K562 (cell line): ENCODE results near the gene TMEM150A. TPM values are rescaled to one million over a fixed set of nuclear protein-coding genes. Genes with fewer than 3 reads are reported as not detected.

ENCODE experiments used
- CBX8 ChIP-seq: fragments of 200-600 bp; sonication (generic); IDR thresholded peaks from 2 replicates; pipeline ENCODE4 v1.6.1; 2012; ENCODE audit warnings: borderline replicate concordance, mixed run types, low read depth, mild to moderate bottlenecking, moderate library complexity, mixed read lengths, low read length, control low read depth, inconsistent platforms; ENCODE audit not compliant: poor library complexity, severe bottlenecking; ENCODE audit errors: extremely low read depth
- EP400 ChIP-seq: fragments of 450-650 bp; IDR thresholded peaks from 2 replicates; pipeline ENCODE4 v1.6.1; 2017; ENCODE audit warnings: antibody characterized with exemption, mild to moderate bottlenecking, moderate library complexity
- HCFC1 ChIP-seq: IDR thresholded peaks from 2 replicates; pipeline ENCODE4 v1.6.1; 2012; ENCODE audit warnings: low read depth, low read length, improper control_type of control experiment
- MTA1 ChIP-seq: fragments of 450-650 bp; IDR thresholded peaks from 2 replicates; pipeline ENCODE4 v1.6.1; 2017; ENCODE audit warnings: borderline replicate concordance
- NCOA6 ChIP-seq: fragments of 450-650 bp; IDR thresholded peaks from 2 replicates; pipeline ENCODE4 v1.6.1; 2017; ENCODE audit warnings: mild to moderate bottlenecking
- NFE2L1 ChIP-seq: fragments of 450-650 bp; IDR thresholded peaks from 2 replicates; pipeline ENCODE4 v1.6.1; 2016; ENCODE audit warnings: missing genetic modification characterization, low read depth, mild to moderate bottlenecking, missing compliant biosample characterization, moderate library complexity, borderline replicate concordance
- SAFB2 ChIP-seq: fragments of 200-400 bp; formaldehyde crosslinking; IDR thresholded peaks from 2 replicates; pipeline ENCODE4 v1.6.1; 2018; ENCODE audit warnings: borderline replicate concordance, low read length, low read depth, moderate library complexity; ENCODE audit not compliant: severe bottlenecking
- SRSF3 ChIP-seq: fragments of 200-400 bp; formaldehyde crosslinking; IDR thresholded peaks from 2 replicates; pipeline ENCODE4 v1.6.1; 2016; ENCODE audit warnings: mild to moderate bottlenecking, low read length, moderate library complexity; ENCODE audit not compliant: insufficient read depth
- polyA plus RNA-seq, 8 experiments: library from polyadenylated mRNA; depleted of rRNA in 4 of 8; stranded (reverse) in 5 of 8; unstranded in 3 of 8; fragments of >200 nt; fragmentation: Nextera tagmentation in 2 of 8; fragmentation: Illumina TruSeq in 1 of 8; extraction: Ambion mirVana in 2 of 8; extraction: Trizol in 1 of 8; gene quantifications; 2 replicates each; pipeline versions ENCODE4 v1.2.1 to v1.2.3, GENCODE V29; 2011 to 2014; ENCODE audit warnings: inconsistent platforms in 1 of 8, missing spikeins in 1 of 8
- total RNA-seq, 7 experiments: library from RNA; depleted of rRNA in 6 of 7; stranded (reverse); fragments of >200 nt in 6 of 7; fragmentation: Illumina TruSeq in 2 of 7; extraction: Trizol in 2 of 7; gene quantifications; 2 replicates each; pipeline versions ENCODE4 v1.2.1 to v1.2.3, GENCODE V29; 2011 to 2021; ENCODE audit warnings: low replicate concordance in 1 of 7
- TF ChIP-seq, protein P1 (sequence below), 3 experiments: IDR thresholded peaks in 2 of 3; conservative IDR thresholded peaks in 1 of 3; 2 replicates each; pipeline ENCODE4 v1.5.1; 2011 to 2012; ENCODE audit warnings: low read length in 3 of 3, mild to moderate bottlenecking in 3 of 3, control low read depth in 2 of 3, improper control_type of control experiment in 1 of 3, inconsistent platforms in 1 of 3, low read depth in 1 of 3, mixed read lengths in 1 of 3, moderate library complexity in 1 of 3; ENCODE audit not compliant: insufficient read depth in 2 of 3
- TF ChIP-seq, protein P2 (sequence below): fragments of 250-450 bp; sonication (Bioruptor Pico); IDR thresholded peaks from 2 replicates; pipeline ENCODE4 v1.5.0; 2022; ENCODE audit warnings: mild to moderate bottlenecking
- TF ChIP-seq, protein P3 (sequence below): fragments of 250-450 bp; sonication (Bioruptor Pico); IDR thresholded peaks from 2 replicates; pipeline ENCODE4 v1.9.0; 2021; ENCODE audit warnings: mild to moderate bottlenecking, inconsistent platforms
- TF ChIP-seq, protein P4 (sequence below): fragments of 200-800 bp; sonication (Bioruptor generic); IDR thresholded peaks from 2 replicates; pipeline ENCODE4 v1.6.1; 2017; ENCODE audit warnings: missing genetic modification characterization, missing compliant biosample characterization
- TF ChIP-seq, protein P5 (sequence below): sonication (generic); formaldehyde crosslinking; IDR thresholded peaks from 2 replicates; pipeline ENCODE4 v1.4.0; 2020; ENCODE audit warnings: mild to moderate bottlenecking, missing genetic modification reagents

TMEM150A gene
- total and polyA plus RNA-seq, 9 of the 15 experiments (the other 6 are each of a cell fraction or from before 2014, with no cell fraction given): 3.9 to 17.1 (median 8.4) TPM

DNA sequence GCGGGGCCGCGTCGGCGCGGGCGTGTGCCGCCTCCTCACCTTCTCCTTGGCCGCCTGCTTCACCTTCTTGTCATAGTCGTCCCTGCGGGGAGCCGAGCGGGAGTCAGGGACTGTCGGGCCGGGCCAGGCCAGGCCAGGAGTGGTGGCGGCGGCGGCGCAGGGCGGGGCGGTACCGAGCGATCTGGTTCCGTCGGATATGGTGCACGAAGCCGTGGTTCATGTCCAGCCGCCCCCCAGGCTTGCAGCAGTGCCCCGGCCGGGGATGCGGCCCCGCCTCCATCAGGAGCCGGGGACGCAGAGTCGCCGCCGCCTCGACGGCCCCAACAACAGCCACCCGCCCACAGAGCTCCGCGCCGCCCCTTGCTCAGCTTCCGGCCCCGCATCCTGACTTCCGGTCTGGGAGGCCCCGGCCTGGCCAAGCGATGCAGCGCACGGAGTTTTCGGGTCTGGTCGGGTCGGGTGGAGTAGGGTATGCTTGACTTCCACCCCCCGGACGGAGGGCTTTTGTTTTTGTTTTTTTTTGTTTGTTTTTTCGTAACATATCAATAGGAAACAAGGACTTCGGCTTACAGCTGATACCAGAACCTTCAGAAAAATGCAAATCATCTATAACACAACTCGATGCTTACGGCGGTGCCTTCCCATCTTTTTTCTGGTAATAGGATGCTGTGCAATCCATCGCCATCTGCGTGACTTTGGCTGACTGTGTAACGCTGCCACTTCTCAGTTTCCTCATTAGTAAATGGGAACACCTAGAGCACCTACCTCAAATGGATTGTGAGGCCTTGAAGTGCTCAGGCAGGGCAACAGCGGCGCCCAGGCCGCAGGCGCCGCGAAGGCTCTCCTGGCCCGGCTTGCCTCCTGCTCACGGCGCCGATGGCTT lies 9.4 kb upstream of the TMEM150A start, which contains the start of gene C2orf68 (continued):
- TF ChIP-seq EP400: peak; percentile 84
- no peak for TF ChIP-seq NFE2L1
- peak; percentile 54 for TF ChIP-seq HCFC1
- TF ChIP-seq, protein P1, sequence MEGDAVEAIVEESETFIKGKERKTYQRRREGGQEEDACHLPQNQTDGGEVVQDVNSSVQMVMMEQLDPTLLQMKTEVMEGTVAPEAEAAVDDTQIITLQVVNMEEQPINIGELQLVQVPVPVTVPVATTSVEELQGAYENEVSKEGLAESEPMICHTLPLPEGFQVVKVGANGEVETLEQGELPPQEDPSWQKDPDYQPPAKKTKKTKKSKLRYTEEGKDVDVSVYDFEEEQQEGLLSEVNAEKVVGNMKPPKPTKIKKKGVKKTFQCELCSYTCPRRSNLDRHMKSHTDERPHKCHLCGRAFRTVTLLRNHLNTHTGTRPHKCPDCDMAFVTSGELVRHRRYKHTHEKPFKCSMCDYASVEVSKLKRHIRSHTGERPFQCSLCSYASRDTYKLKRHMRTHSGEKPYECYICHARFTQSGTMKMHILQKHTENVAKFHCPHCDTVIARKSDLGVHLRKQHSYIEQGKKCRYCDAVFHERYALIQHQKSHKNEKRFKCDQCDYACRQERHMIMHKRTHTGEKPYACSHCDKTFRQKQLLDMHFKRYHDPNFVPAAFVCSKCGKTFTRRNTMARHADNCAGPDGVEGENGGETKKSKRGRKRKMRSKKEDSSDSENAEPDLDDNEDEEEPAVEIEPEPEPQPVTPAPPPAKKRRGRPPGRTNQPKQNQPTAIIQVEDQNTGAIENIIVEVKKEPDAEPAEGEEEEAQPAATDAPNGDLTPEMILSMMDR (IDR thresholded peaks at IDR 0.05 in 2 of 3, conservative IDR thresholded peaks at IDR 0.05 in 1 of 3; ENCODE audit: insufficient read depth in 2 of 3, low read depth in 1 of 3, low read length in 3 of 3): 0 out of 6 replicates have a peak, but pooled peaks of 1 of the 3 experiments have one; percentile 11
- TF ChIP-seq MTA1: no peak
- TF ChIP-seq, protein P2, sequence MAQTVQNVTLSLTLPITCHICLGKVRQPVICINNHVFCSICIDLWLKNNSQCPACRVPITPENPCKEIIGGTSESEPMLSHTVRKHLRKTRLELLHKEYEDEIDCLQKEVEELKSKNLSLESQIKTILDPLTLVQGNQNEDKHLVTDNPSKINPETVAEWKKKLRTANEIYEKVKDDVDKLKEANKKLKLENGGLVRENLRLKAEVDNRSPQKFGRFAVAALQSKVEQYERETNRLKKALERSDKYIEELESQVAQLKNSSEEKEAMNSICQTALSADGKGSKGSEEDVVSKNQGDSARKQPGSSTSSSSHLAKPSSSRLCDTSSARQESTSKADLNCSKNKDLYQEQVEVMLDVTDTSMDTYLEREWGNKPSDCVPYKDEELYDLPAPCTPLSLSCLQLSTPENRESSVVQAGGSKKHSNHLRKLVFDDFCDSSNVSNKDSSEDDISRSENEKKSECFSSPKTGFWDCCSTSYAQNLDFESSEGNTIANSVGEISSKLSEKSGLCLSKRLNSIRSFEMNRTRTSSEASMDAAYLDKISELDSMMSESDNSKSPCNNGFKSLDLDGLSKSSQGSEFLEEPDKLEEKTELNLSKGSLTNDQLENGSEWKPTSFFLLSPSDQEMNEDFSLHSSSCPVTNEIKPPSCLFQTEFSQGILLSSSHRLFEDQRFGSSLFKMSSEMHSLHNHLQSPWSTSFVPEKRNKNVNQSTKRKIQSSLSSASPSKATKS (CRISPR knock-in tag): no peak
- peak; percentile 90 for TF ChIP-seq NCOA6
- TF ChIP-seq, protein P3, sequence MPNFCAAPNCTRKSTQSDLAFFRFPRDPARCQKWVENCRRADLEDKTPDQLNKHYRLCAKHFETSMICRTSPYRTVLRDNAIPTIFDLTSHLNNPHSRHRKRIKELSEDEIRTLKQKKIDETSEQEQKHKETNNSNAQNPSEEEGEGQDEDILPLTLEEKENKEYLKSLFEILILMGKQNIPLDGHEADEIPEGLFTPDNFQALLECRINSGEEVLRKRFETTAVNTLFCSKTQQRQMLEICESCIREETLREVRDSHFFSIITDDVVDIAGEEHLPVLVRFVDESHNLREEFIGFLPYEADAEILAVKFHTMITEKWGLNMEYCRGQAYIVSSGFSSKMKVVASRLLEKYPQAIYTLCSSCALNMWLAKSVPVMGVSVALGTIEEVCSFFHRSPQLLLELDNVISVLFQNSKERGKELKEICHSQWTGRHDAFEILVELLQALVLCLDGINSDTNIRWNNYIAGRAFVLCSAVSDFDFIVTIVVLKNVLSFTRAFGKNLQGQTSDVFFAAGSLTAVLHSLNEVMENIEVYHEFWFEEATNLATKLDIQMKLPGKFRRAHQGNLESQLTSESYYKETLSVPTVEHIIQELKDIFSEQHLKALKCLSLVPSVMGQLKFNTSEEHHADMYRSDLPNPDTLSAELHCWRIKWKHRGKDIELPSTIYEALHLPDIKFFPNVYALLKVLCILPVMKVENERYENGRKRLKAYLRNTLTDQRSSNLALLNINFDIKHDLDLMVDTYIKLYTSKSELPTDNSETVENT: 0 out of 2 replicates have a peak, but pooled peaks have one; percentile 19
- no peak for TF ChIP-seq CBX8
- no peak for TF ChIP-seq SAFB2
- TF ChIP-seq SRSF3: no peak
- TF ChIP-seq, protein P4, sequence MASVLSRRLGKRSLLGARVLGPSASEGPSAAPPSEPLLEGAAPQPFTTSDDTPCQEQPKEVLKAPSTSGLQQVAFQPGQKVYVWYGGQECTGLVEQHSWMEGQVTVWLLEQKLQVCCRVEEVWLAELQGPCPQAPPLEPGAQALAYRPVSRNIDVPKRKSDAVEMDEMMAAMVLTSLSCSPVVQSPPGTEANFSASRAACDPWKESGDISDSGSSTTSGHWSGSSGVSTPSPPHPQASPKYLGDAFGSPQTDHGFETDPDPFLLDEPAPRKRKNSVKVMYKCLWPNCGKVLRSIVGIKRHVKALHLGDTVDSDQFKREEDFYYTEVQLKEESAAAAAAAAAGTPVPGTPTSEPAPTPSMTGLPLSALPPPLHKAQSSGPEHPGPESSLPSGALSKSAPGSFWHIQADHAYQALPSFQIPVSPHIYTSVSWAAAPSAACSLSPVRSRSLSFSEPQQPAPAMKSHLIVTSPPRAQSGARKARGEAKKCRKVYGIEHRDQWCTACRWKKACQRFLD (CRISPR knock-in tag): peak; percentile 74; the same call in 1 of the 2 replicates
- TF ChIP-seq, protein P5, sequence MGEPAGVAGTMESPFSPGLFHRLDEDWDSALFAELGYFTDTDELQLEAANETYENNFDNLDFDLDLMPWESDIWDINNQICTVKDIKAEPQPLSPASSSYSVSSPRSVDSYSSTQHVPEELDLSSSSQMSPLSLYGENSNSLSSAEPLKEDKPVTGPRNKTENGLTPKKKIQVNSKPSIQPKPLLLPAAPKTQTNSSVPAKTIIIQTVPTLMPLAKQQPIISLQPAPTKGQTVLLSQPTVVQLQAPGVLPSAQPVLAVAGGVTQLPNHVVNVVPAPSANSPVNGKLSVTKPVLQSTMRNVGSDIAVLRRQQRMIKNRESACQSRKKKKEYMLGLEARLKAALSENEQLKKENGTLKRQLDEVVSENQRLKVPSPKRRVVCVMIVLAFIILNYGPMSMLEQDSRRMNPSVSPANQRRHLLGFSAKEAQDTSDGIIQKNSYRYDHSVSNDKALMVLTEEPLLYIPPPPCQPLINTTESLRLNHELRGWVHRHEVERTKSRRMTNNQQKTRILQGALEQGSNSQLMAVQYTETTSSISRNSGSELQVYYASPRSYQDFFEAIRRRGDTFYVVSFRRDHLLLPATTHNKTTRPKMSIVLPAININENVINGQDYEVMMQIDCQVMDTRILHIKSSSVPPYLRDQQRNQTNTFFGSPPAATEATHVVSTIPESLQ: no peak; the same call in 1 of the 2 replicates
